Measurements from ENCODE around the gene RBSN. TPM values are rescaled to one million over a fixed set of nuclear protein-coding genes. Genes with fewer than 3 reads are reported as not detected.
A peak's percentile ranks its signal among the peaks of the same experiment; 100 is the strongest.

Gene RBSN
- total RNA-seq, 1 donor: 23.9 TPM

DNA sequence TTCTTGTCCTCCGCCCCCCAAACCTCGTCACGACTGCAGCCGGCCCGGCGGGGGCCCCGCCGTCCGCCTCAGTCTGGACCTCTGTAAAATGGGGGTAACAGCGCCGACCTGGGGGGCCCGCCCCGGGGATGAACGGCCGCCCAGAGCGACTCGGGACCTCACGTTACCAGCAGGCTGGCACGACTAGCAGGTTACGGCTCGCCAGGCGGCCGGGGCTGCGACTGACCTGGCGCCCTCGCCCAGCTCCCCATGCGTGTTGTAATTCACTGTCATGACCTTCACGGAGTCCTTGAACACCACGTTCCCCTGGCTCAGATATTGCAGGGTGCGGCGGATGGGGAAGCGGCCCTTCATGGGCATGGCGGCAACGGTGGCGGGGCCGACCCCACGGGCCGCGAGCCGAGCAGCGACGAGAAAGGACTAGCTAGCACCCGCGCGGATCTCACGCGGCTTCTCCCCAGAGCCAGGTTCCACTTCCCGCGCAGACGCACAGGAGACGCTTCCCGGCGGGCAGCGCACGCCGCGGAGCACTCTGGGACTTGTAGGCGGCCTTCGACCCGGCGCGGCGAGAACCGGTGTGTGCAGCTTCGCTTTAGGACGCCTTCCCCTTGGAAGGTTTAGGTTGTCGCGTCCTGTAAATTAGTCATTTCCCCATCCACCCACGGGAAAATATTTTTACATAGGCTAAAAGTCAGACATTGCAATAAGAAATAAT, 34.0 kb downstream of the RBSN start, which contains the start of gene MRPS25:
TSS of gene MRPS25 (minus strand) at position 481 of the 715 bp plus-strand sequence. CDS start at position 360, 121 bp downstream.
- Histone ChIP-seq H4K20me1 (ENCODE audit: insufficient read depth, low read length) (peaks cover 15% of the 10 kb centered on the region), H3K27ac (ENCODE audit: low read depth, low read length) (peak within 1 kb of the TSS; percentile 90), H3K4me2 (ENCODE audit: insufficient read depth, low read length) (peak within 1 kb of the TSS; percentile 91), H3K4me1 (ENCODE audit: insufficient read depth, low read length) (peaks cover 11% of the 10 kb centered on the region), H3K79me2 (ENCODE audit: insufficient read depth, low read length) (peaks cover 27% of the 10 kb centered on the region), H3K4me3 (ENCODE audit: insufficient read depth, low read length) (peak within 1 kb of the TSS; percentile 99), H2AFZ (ENCODE audit: low read length) (peak within 1 kb of the TSS; percentile 98), H3K36me3 (ENCODE audit: insufficient read depth, low read length) (no peaks in the 10 kb centered on the region), H3K27me3 (ENCODE audit: insufficient read depth, low read length) (no peaks in the 10 kb centered on the region), H3K9me3 (ENCODE audit: low read depth, low read length) (no peaks in the 10 kb centered on the region)
- TF ChIP-seq, protein P1, sequence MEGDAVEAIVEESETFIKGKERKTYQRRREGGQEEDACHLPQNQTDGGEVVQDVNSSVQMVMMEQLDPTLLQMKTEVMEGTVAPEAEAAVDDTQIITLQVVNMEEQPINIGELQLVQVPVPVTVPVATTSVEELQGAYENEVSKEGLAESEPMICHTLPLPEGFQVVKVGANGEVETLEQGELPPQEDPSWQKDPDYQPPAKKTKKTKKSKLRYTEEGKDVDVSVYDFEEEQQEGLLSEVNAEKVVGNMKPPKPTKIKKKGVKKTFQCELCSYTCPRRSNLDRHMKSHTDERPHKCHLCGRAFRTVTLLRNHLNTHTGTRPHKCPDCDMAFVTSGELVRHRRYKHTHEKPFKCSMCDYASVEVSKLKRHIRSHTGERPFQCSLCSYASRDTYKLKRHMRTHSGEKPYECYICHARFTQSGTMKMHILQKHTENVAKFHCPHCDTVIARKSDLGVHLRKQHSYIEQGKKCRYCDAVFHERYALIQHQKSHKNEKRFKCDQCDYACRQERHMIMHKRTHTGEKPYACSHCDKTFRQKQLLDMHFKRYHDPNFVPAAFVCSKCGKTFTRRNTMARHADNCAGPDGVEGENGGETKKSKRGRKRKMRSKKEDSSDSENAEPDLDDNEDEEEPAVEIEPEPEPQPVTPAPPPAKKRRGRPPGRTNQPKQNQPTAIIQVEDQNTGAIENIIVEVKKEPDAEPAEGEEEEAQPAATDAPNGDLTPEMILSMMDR (IDR thresholded peaks at IDR 0.05; ENCODE audit: extremely low read depth, low read depth, low read length): no peak
- DNase-seq (ENCODE audit: insufficient read length, low spot score, missing footprints): peak; percentile 100

DNA sequence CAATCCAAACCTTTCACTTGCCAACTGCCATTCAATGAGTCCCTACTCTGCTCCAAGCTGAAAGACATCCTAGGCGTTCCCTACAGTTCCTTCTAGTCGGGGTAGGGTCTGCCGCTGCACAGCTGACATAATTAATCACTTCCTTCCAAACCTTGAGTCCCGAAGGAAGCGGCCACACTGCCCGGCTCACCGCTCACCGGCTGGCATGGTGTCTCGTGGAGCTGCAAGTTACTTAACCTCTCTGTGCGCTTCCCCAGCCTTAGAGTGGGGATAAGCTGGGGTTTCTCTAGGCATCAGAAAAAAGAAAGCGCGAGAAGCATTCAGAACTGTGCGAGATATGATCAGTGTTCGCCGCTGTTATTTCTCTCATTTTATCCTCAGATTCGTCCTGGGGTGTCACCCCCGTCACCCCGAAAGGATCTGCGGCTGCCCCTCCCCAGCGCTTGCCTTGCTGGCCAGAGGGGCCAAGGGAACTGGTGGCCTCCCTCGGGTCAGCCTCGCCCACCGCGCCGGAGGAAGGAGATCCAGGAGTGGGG, 34.6 kb downstream of the RBSN start:
- H3K4me3 ChIP-seq (ENCODE audit: insufficient read depth, low read length): peak overlapping the region; percentile 99
- peak overlapping the region; percentile 91 for H3K4me2 ChIP-seq (ENCODE audit: insufficient read depth, low read length)
- peaks cover 15% of the 10 kb centered on the region for H4K20me1 ChIP-seq (ENCODE audit: insufficient read depth, low read length)
- H3K27ac ChIP-seq (ENCODE audit: low read depth, low read length): peak overlapping the region; percentile 90
- H3K9me3 ChIP-seq (ENCODE audit: low read depth, low read length): no peaks in the 10 kb centered on the region
- H3K4me1 ChIP-seq (ENCODE audit: insufficient read depth, low read length): peaks cover 11% of the 10 kb centered on the region
- H3K27me3 ChIP-seq (ENCODE audit: insufficient read depth, low read length): no peaks in the 10 kb centered on the region
- TF ChIP-seq, protein P1 (IDR thresholded peaks at IDR 0.05; ENCODE audit: extremely low read depth, low read depth, low read length): no peak
- H3K36me3 ChIP-seq (ENCODE audit: insufficient read depth, low read length): no peaks in the 10 kb centered on the region
- peaks cover 34% of the 10 kb centered on the region for H3K79me2 ChIP-seq (ENCODE audit: insufficient read depth, low read length)
- peak overlapping the region; percentile 95 for H2AFZ ChIP-seq (ENCODE audit: low read length)
- DNase-seq (ENCODE audit: insufficient read length, low spot score, missing footprints): peak; percentile 93

DNA sequence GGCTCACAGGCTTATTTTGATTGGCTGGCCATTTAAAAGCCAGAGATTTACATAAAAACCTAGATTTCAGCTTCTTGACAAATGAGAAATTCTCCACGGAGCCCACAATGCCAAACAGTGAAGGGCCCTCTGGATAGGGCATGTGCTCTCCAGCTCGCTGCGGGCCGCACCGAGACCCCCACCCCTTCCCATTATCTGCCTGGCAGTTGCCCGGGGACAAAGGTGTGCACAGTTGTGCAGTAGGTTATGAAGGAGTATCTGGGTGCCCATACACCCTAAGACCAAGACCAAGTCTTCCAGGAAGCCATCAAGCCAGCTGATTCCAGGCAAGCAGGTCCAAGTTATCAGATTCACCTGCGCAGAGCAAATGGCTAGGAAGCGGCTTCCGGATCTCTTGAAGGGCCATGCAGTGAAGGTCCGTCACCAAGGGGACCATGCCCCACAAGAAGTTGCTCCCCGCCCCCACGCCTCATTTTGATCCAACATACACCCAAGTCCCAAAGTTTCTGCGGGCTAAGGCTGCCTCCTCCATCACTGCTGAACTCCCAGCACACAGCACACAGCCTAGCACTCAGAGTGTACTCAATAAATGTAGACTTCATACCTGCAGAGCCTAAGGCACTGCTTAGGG, 35.2 kb downstream of the RBSN start:
- peak overlapping the region; percentile 99 for H3K4me3 ChIP-seq (ENCODE audit: insufficient read depth, low read length)
- H3K27me3 ChIP-seq (ENCODE audit: insufficient read depth, low read length): no peaks in the 10 kb centered on the region
- H3K79me2 ChIP-seq (ENCODE audit: insufficient read depth, low read length): peaks cover 39% of the 10 kb centered on the region
- H3K27ac ChIP-seq (ENCODE audit: low read depth, low read length): peak overlapping the region; percentile 90
- no peak for DNase-seq (ENCODE audit: insufficient read length, low spot score, missing footprints)
- H3K4me2 ChIP-seq (ENCODE audit: insufficient read depth, low read length): peak overlapping the region; percentile 91
- H3K9me3 ChIP-seq (ENCODE audit: low read depth, low read length): no peaks in the 10 kb centered on the region
- peaks cover 15% of the 10 kb centered on the region for H4K20me1 ChIP-seq (ENCODE audit: insufficient read depth, low read length)
- TF ChIP-seq, protein P1 (IDR thresholded peaks at IDR 0.05; ENCODE audit: extremely low read depth, low read depth, low read length): no peak
- peaks cover 6% of the 10 kb centered on the region for H3K36me3 ChIP-seq (ENCODE audit: insufficient read depth, low read length)
- peaks cover 11% of the 10 kb centered on the region for H3K4me1 ChIP-seq (ENCODE audit: insufficient read depth, low read length)
- H2AFZ ChIP-seq (ENCODE audit: low read length): peak overlapping the region; percentile 95

DNA sequence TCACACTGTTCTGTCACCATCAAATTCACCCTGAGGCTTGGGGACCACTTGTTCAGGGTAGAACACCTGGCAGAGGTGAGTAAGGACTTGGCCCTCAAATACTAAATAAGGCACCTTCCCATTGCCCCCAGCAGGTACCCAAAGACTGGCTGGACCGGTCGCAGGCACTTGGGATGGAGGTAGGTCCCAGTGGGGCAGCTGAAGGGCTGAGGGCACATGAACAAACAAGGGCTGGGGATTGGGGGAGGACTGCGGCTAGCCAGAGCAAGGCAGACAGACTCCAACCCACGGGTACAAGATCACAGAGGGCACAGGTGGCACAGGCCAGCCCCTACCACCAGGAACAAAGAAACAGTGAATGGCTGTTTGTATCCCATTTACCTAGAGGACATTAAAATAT, 35.7 kb downstream of the RBSN start:
- TF ChIP-seq, protein P1 (IDR thresholded peaks at IDR 0.05; ENCODE audit: extremely low read depth, low read depth, low read length): no peak
- H3K4me1 ChIP-seq (ENCODE audit: insufficient read depth, low read length): peaks cover 11% of the 10 kb centered on the region
- no peak overlapping the region for H3K4me3 ChIP-seq (ENCODE audit: insufficient read depth, low read length)
- no peaks in the 10 kb centered on the region for H3K27me3 ChIP-seq (ENCODE audit: insufficient read depth, low read length)
- no peak for DNase-seq (ENCODE audit: insufficient read length, low spot score, missing footprints)
- peaks cover 15% of the 10 kb centered on the region for H4K20me1 ChIP-seq (ENCODE audit: insufficient read depth, low read length)
- H3K4me2 ChIP-seq (ENCODE audit: insufficient read depth, low read length): no peak overlapping the region
- H3K36me3 ChIP-seq (ENCODE audit: insufficient read depth, low read length): peaks cover 11% of the 10 kb centered on the region
- no peaks in the 10 kb centered on the region for H3K9me3 ChIP-seq (ENCODE audit: low read depth, low read length)
- H2AFZ ChIP-seq (ENCODE audit: low read length): no peak overlapping the region
- no peak overlapping the region for H3K27ac ChIP-seq (ENCODE audit: low read depth, low read length)
- H3K79me2 ChIP-seq (ENCODE audit: insufficient read depth, low read length): peaks cover 44% of the 10 kb centered on the region

All from osteoblast (primary cell).